ENCODE data around the gene OR9G1. TPM values are rescaled to one million over a fixed set of nuclear protein-coding genes. Genes with fewer than 3 reads are reported as not detected.
"Not testable (repeated sequence)": the region's sequence is repeated elsewhere in the genome, so short reads cannot be mapped to it uniquely, and the experiment has no call there.

OR9G1 gene
- not detected for total RNA-seq

DNA sequence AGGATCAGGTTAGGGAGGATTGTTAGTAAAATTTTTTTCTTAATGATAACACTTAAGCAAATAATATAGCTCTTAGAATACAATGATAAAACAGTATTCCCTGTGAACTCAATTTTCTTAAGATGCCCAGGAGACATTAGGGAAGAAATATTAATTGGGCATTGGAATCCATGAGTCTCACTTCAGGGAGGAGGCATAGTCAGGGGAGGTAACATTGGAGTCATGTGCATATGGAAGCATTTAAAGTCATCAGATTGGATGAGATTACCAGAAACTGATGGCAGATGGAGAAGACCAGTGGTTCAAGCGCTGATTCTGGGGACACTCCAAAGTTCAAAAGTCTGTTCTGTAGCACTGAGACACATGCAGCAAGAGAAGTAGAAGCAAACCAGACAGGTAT lies at the start of gene OR9G1:
OR9G1 (plus strand) TSS at position 301 of the 400 bp plus-strand sequence. CDS start 1,293 bp downstream, outside the sequence.
- no peak within 1 kb of the TSS for H3K27ac ChIP-seq
- no peaks in the 10 kb centered on the region for H3K36me3 ChIP-seq
- TF ChIP-seq EP300 (IDR thresholded peaks at IDR 0.05) (no peak), POLR2A (IDR thresholded peaks at IDR 0.05) (no peak)
- TF ChIP-seq, protein P1, sequence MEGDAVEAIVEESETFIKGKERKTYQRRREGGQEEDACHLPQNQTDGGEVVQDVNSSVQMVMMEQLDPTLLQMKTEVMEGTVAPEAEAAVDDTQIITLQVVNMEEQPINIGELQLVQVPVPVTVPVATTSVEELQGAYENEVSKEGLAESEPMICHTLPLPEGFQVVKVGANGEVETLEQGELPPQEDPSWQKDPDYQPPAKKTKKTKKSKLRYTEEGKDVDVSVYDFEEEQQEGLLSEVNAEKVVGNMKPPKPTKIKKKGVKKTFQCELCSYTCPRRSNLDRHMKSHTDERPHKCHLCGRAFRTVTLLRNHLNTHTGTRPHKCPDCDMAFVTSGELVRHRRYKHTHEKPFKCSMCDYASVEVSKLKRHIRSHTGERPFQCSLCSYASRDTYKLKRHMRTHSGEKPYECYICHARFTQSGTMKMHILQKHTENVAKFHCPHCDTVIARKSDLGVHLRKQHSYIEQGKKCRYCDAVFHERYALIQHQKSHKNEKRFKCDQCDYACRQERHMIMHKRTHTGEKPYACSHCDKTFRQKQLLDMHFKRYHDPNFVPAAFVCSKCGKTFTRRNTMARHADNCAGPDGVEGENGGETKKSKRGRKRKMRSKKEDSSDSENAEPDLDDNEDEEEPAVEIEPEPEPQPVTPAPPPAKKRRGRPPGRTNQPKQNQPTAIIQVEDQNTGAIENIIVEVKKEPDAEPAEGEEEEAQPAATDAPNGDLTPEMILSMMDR (IDR thresholded peaks at IDR 0.05): no peak
- H3K4me3 ChIP-seq: no peak within 1 kb of the TSS
- 91 to 94% methylated on average over 1 of the region's 1 CpG for WGBS, 2 donors
- DNase-seq (ENCODE audit: low spot score in 2 of 2): no peak
- H3K9me3 ChIP-seq: no peaks in the 10 kb centered on the region
- no peaks in the 10 kb centered on the region for H3K4me1 ChIP-seq
- no peaks in the 10 kb centered on the region for H3K27me3 ChIP-seq

GRCh38 chr11:56659755-56660154 lies 39.1 kb upstream of the OR9G1 start:
- no peak for DNase-seq (ENCODE audit: low spot score in 2 of 2)
- Histone ChIP-seq H3K9me3 (peaks cover 0 to 6% (median 0%) of the 10 kb centered on the region in 4 donors), H3K4me1 (no peaks in the 10 kb centered on the region), H3K36me3 (no peaks in the 10 kb centered on the region), H3K4me3 (no peak overlapping the region), H3K27me3 (no peaks in the 10 kb centered on the region), H3K27ac (no peak overlapping the region)
- WGBS, 2 donors: 11 to 12% methylated on average over 3 of the region's 3 CpGs
- no peak for TF ChIP-seq POLR2A (IDR thresholded peaks at IDR 0.05)
- TF ChIP-seq, protein P1 (IDR thresholded peaks at IDR 0.05): no peak
- TF ChIP-seq EP300 (IDR thresholded peaks at IDR 0.05): no peak

GRCh38 chr11:56663386-56663785 lies 35.5 kb upstream of the OR9G1 start, which contains the start of gene OR5AR1:
Gene OR5AR1 (plus strand): TSS chr11:56663686. CDS start chr11:56663686, 0 bp downstream.
- Histone ChIP-seq H3K9me3 (no peaks in the 10 kb centered on the region), H3K27me3 (no peaks in the 10 kb centered on the region), H3K27ac (no peak within 1 kb of the TSS), H3K4me1 (no peaks in the 10 kb centered on the region), H3K4me3 (no peak within 1 kb of the TSS), H3K36me3 (no peaks in the 10 kb centered on the region)
- 75 to 78% methylated on average over 2 of the region's 2 CpGs for WGBS, 2 donors
- no peak for DNase-seq (ENCODE audit: low spot score in 2 of 2)
- TF ChIP-seq, protein P1 (IDR thresholded peaks at IDR 0.05): no peak
- no peak for TF ChIP-seq EP300 (IDR thresholded peaks at IDR 0.05)
- no peak for TF ChIP-seq POLR2A (IDR thresholded peaks at IDR 0.05)

GRCh38 chr11:56670984-56671383 lies 27.9 kb upstream of the OR9G1 start:
- TF ChIP-seq, protein P1 (IDR thresholded peaks at IDR 0.05): no peak
- no peak for TF ChIP-seq POLR2A (IDR thresholded peaks at IDR 0.05)
- no peak for TF ChIP-seq EP300 (IDR thresholded peaks at IDR 0.05)
- Histone ChIP-seq H3K27ac (no peak overlapping the region), H3K4me1 (no peaks in the 10 kb centered on the region), H3K4me3 (no peak overlapping the region), H3K27me3 (no peaks in the 10 kb centered on the region), H3K9me3 (no peaks in the 10 kb centered on the region), H3K36me3 (no peaks in the 10 kb centered on the region)
- WGBS, 2 donors: 86 to 89% methylated on average over 2 of the region's 2 CpGs
- no peak for DNase-seq (ENCODE audit: low spot score in 2 of 2)

DNA sequence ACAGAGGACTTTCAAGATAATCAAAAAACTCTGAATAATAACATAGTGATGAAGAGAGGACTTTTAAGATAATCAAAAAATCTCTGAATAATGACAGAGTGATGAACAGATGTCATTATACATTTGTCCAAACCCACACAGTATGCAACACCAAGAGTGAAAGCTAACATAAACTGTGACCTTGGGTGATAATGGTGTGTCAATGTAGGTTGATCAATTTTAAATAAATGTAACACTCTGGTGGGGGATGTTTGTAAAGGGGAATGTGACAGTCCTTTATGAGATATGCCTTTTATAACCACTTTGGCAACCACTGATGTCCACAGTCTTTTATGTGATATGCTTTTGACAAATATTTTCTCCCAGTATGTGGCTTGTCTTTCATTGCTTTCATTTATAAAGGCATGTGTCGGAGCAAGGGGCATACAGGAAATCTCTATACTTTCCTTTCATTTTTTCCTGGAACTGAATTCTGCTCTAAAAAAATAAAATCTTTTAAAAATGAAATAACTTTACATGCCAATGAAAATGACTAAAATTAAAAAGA lies 10.3 kb upstream of the OR9G1 start:
- 52 to 76% methylated on average over 1 of the region's 1 CpG for WGBS, 2 donors
- Histone ChIP-seq H3K27me3 (no peaks in the 10 kb centered on the region), H3K4me3 (no peak overlapping the region), H3K4me1 (no peaks in the 10 kb centered on the region), H3K27ac (no peak overlapping the region), H3K36me3 (no peaks in the 10 kb centered on the region), H3K9me3 (no peaks in the 10 kb centered on the region)
- TF ChIP-seq EP300 (IDR thresholded peaks at IDR 0.05) (no peak), POLR2A (IDR thresholded peaks at IDR 0.05) (no peak)
- TF ChIP-seq, protein P1 (IDR thresholded peaks at IDR 0.05): no peak
- DNase-seq (ENCODE audit: low spot score in 2 of 2): no peak

DNA sequence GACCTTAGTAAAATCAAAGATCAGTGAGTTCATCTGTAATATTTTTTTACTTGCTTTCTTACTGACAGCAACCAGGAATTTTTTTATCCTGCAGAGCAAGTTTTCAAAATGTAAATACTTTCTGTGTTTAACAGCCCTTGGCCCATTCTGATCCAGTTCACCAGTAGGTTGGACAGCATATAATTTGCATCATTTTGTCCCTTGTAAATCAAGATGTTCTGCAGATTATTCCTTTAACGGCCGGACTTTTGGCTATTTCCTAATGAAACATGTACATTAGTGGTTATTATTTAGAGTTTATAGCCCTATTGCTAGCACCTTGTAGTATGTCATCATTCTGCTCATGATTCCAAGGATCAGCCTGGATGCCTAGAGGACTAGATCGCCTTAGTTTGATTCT lies 7.7 kb upstream of the OR9G1 start:
- not testable (repeated sequence) for H3K27me3 ChIP-seq; DNase-seq (ENCODE audit: low spot score in 2 of 2); H3K4me3 ChIP-seq; H3K27ac ChIP-seq; H3K36me3 ChIP-seq; H3K9me3 ChIP-seq; H3K4me1 ChIP-seq
- 86 to 93% methylated on average over 3 of the region's 3 CpGs for WGBS, 2 donors

All from tibial nerve (tissue), 4 donors.